GM21619 (cell line): ENCODE data around the gene ABTB2.

Source experiments
- ATAC-seq: cut with Tn5 transposase; IDR thresholded peaks from one replicate; pipeline ENCODE4 v1.9.1; 2021; ENCODE audit not compliant: unreplicated experiment

ABTB2 gene

DNA sequence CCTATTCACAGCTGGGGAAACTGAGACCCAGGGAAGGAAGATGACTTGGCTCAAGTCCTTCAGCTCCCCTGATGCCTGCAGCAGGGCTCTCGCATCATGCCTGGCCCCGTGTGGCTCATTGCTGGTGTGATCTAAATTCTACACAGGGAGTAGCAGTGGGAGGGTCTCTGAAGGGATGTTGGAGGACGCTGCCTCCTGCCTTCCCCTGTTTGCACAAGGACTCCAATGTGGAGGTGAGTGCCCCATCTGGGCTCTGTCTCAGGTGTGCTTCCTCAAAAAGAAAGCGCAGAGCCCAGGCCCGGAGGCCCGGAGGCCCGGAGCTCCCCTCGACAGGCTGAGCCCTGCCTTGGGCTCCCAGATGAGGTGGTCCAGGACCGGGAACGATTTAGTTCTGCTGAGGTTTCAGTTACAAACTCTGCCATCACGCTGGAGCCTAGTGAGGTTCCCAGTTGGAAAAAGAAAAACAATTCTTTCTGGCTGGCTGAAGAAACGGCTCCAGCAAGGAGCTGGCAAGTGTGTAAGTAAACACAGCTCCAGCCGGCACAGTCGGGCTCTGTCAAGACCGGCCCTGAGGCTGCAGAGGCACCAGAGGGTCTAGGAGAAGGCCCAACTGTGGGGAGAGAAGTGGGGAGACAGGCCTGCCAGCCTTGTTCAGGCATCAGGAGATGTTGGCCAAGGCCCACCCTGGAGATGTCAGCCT is 202.6 kb downstream of the ABTB2 start:
- no peak for ATAC-seq

GRCh38 chr11:34154059-34154875 is 203.5 kb downstream of the ABTB2 start:
- ATAC-seq = peak; percentile 79

GRCh38 chr11:34151916-34152845 is 205.6 kb downstream of the ABTB2 start:
- ATAC-seq = no peak

DNA sequence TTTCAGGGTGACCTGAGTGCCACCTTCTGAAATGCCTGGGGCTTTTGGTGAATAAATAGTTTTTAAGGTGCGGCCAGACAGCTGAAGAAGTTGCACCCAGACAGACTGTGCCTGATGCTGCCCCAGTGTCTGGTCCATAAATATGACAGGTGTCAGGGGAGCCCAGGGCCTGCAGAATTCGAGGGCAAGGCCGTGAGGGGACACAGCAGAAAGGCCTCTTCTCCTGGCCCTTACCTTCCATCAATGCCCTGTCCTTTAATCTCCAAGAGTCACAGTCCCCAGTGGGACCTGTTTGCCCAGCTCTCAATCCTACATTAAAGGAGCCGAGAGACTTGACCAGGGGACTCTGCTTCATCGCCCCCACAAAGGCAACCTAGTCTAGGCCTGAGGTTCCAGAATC is 206.6 kb downstream of the ABTB2 start:
- no peak for ATAC-seq

- no peak for ATAC-seq
Observed at GRCh38 chr11:34150494-34151151, 207.2 kb downstream of the ABTB2 start.

DNA sequence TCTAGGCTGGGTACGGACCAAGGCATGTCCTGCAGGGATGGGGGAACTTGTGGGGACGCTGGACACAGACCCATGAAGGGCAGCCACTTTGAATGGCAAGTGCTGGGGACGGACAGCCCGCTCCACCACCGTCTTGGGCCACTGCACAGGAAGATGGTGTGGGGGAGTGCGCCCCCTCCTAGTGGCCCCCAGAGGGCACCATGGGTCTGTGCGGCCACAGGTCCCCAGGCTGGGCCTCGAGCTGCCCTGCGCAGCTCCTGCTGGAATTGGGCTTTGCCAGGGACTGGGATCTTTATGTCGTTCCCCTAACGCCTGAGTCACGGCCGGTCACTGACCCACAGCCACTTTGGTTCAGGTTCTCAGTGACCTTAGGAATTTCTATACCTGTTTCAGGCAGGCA is 208.0 kb downstream of the ABTB2 start:
- no peak for ATAC-seq

DNA sequence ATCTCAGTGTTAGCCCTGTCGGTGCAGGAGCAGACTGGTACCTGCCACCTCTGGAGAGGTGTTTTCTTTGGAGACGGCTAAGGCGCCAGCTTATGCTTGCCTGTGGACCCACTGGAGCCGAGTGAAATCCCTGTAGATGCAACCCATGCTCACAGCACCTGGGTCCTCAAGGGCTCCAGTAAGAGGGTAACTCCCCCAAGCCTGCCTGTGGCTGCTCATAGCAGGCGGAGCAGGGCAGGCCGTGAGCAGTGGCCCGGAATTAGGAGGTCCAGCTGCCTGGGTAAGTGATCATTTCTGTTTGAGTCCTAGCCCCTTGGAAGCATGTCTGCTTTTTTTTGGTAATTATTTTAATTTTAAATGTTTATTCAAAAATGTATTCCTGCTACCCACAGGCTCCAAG is 208.5 kb downstream of the ABTB2 start:
- ATAC-seq = no peak

GRCh38 chr11:34148504-34149165 is 209.2 kb downstream of the ABTB2 start:
- no peak for ATAC-seq

DNA sequence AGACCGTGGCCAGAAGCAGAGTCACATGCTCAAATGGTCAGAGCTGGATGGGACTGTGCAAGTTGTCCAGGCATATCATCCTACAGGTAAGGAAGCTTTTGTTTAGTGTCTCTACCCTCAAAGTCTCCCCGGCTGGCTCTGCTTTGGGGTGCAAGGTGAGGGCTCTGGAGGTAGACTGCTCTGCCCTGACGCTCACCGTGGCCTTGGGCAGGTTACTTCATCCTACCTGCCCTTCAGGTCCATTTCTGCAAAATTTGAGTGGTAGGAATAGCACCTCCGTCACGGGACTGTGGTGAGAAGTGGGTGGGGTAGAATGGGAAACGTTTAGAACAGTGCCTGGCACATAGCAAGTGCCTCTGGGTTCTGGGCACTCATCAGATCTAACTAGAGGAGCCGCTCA is 210.2 kb downstream of the ABTB2 start:
- ATAC-seq = no peak

- no peak for ATAC-seq
Observed at GRCh38 chr11:34146866-34147265, 210.9 kb downstream of the ABTB2 start.

DNA sequence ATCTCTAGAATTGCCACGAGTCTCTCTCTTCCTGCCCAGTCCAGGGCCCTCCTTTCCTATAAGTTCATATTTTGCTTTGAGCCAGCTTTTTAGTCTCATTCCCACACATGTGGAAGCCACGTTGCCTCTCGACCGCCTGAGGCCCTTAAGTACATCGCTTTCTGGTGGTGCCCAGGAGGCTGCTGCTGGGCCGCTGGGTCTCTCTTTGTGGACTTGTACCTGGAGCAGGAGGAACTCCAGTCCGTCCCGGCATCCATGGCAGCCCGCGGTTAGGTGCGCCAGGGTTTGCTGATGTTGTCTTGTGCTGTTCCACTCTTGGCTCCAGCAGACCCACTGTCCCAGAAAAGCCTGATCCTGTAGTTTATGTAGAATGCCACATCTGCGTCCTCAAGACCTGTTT is 211.4 kb downstream of the ABTB2 start:
- no peak for ATAC-seq

DNA sequence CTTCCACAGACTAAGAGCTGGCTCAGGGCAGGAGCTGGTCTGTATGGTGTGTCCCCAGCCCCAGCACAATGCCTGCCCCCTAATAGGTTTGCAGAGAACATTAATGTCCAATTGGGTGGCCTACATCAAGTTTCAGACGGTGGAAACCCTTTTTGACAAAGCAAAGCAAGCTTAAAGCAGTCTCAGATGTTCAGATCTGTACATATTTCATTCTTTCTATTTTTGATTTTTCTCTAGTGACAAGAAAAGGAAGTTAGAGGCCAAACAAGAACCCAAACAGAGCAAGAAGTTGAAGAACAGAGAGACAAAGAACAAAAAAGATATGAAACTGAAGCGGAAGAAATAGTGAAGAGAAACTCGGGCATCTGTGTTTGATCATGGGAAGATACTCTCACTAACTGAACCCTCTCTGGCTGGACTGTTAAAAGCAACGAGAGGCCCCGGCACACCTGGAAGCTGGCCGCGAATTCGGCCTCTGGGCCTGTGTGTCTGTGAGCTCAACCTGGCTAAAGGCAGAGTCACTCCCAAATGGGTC is 211.9 kb downstream of the ABTB2 start:
- no peak for ATAC-seq

DNA sequence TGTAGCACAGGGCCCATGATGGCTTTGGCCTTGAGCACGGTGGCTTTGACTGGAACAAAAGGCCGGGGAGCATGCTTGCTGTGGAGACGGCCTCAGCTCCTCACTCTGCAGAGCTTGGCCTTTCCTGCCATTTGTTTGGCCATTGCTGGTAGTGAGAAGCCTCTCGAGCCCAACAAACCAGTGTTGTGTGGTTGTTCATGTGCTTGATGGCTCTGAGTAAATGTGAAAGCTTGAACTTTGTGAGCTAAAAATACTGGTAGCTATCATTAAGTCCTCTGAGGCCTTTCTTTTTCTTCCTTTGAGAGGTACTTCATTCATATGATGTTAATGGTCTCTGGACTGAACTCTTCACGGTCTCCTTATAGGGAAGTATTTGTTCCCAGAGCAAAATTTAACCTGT is 212.7 kb downstream of the ABTB2 start:
- no peak for ATAC-seq

DNA sequence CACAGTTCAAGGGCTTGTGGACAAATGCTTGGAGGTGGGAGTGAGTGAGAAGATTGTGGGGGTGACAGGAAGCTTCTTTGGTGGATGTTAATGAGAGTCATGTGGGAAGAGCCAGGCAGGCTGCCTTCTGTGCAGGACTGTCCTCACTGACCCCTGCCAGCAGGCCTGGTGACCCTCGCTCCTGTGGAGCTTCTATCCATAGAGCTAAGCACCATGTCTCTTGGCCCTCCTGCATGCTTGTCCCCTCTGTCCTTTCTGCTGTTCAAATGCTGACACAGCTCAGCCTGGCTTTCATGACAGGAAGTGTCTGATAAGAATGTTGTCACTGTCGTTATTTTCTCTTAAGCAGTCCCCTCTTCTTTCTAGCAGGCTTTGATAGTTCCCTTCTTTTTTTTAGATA is 214.8 kb downstream of the ABTB2 start:
- no peak for ATAC-seq

- no peak for ATAC-seq
Observed at GRCh38 chr11:34140149-34140548, 217.7 kb downstream of the ABTB2 start.

DNA sequence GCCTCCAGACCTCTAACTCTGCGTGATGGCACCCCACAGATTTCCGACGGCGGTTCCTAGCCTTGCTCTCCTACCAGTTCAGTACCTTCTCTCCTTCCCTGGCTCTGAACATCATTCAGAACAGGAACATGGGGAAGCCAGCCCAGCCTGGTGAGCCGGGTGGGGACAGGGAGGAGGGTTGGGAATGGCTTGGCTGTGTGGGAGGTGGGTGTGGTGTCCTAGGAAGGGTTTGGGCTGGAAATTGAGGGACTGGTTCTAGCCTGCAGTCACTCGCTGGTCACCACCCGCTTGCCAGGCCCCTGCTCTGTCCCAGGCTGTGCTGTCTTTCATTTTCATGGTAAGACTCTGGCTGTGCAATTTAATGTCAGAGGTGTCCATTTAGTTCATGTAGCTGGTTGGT is 218.5 kb downstream of the ABTB2 start:
- no peak for ATAC-seq

GRCh38 chr11:34136420-34136819 is 221.4 kb downstream of the ABTB2 start:
- no peak for ATAC-seq

- ATAC-seq = peak; percentile 20
Observed at GRCh38 chr11:34135439-34135838, 222.4 kb downstream of the ABTB2 start.

- ATAC-seq = peak; percentile 55
Observed at GRCh38 chr11:34134765-34135164, 223.0 kb downstream of the ABTB2 start.
